ENCODE results near the gene JPH2.
"Not testable (repeated sequence)": the region's sequence is repeated elsewhere in the genome, so short reads cannot be mapped to it uniquely, and the experiment has no call there.

DNA sequence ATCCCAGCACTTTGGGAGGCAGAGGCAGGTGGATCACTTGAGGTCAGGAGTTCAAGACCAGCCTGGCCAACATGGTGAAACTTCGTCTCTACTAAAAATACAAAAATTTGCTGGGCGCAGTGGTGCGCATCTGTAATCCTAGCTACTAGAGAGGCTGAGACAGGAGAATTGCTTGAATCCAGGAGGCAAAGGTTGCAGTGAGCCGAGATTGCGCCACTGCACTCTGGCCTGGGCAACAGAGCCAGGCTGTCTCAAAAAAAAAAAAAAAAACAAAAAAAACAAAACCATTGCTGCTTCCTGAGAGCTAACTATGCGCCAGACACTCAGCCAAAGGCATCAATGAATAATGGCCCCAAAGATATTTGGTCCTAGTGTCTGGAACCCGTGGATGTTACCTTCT lies 57.7 kb downstream of the JPH2 start:
- TF ChIP-seq, protein P1, sequence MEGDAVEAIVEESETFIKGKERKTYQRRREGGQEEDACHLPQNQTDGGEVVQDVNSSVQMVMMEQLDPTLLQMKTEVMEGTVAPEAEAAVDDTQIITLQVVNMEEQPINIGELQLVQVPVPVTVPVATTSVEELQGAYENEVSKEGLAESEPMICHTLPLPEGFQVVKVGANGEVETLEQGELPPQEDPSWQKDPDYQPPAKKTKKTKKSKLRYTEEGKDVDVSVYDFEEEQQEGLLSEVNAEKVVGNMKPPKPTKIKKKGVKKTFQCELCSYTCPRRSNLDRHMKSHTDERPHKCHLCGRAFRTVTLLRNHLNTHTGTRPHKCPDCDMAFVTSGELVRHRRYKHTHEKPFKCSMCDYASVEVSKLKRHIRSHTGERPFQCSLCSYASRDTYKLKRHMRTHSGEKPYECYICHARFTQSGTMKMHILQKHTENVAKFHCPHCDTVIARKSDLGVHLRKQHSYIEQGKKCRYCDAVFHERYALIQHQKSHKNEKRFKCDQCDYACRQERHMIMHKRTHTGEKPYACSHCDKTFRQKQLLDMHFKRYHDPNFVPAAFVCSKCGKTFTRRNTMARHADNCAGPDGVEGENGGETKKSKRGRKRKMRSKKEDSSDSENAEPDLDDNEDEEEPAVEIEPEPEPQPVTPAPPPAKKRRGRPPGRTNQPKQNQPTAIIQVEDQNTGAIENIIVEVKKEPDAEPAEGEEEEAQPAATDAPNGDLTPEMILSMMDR (IDR thresholded peaks at IDR 0.05) = not testable (repeated sequence)
- TF ChIP-seq POLR2A (IDR thresholded peaks at IDR 0.05) = not testable (repeated sequence)
